ENCODE measurements around the gene STIP1. TPM values are rescaled to one million over a fixed set of nuclear protein-coding genes. Genes with fewer than 3 reads are reported as not detected.

STIP1 gene
- total and polyA plus RNA-seq, 9 of the 15 experiments (the other 6 are each of a cell fraction or from before 2014, with no cell fraction given) = 58.1 to 465 (median 346) TPM

- no peak for TF ChIP-seq SNRNP70 (optimal IDR thresholded peaks at IDR 0.05; ENCODE audit: low read depth, low read length)
- TF ChIP-seq KLF6 (CRISPR knock-in tag; IDR thresholded peaks at IDR 0.05; ENCODE audit: borderline replicate concordance) = no peak
- no peak for TF ChIP-seq HDAC6 (IDR thresholded peaks at IDR 0.05; ENCODE audit: low read depth, low read length)
- no peak for TF ChIP-seq ZNF24 (IDR thresholded peaks at IDR 0.05)
- no peak for TF ChIP-seq PRPF4 (IDR thresholded peaks at IDR 0.05; ENCODE audit: insufficient read depth, low read depth, low read length, poor library complexity, severe bottlenecking)
- 0 out of 2 replicates have a peak, but pooled peaks have one; percentile 39 for TF ChIP-seq E2F1 (CRISPR knock-in tag; IDR thresholded peaks at IDR 0.05)
- no peak for TF ChIP-seq PHF8 (IDR thresholded peaks at IDR 0.05; ENCODE audit: borderline replicate concordance, low read length)
- TF ChIP-seq STAT5B (CRISPR knock-in tag; IDR thresholded peaks at IDR 0.05) = no peak
- no peak for TF ChIP-seq XRCC3 (IDR thresholded peaks at IDR 0.05)
- no peak for TF ChIP-seq NBN (IDR thresholded peaks at IDR 0.05; ENCODE audit: low read depth)
- TF ChIP-seq ZBTB8A (IDR thresholded peaks at IDR 0.05; ENCODE audit: partially characterized antibody) = no peak
- no peak for TF ChIP-seq RBM34 (IDR thresholded peaks at IDR 0.05; ENCODE audit: borderline replicate concordance, insufficient read depth, low read length)
- TF ChIP-seq FOXO4 (CRISPR knock-in tag; IDR thresholded peaks at IDR 0.05) = no peak
- TF ChIP-seq MXI1 (IDR thresholded peaks at IDR 0.05; ENCODE audit: low read depth, low read length) = no peak; the same call in 1 of the 2 replicates
- no peak for TF ChIP-seq KDM2B (CRISPR knock-in tag; IDR thresholded peaks at IDR 0.05)
- TF ChIP-seq CUX1 (CRISPR knock-in tag; IDR thresholded peaks at IDR 0.05) = no peak
- no peak for TF ChIP-seq CREB3 (tag; conservative IDR thresholded peaks at IDR 0.05; ENCODE audit: low read depth)
- peak; percentile 97 for TF ChIP-seq FOS (IDR thresholded peaks at IDR 0.05; ENCODE audit: extremely low read depth, insufficient read length)
Measured at GRCh38 chr11:64185693-64186491, at the start of gene STIP1 (continued).
